Measurements from ENCODE around the gene CCDC196. TPM values are rescaled to one million over a fixed set of nuclear protein-coding genes. Genes with fewer than 3 reads are reported as not detected.

The CCDC196 gene
- total and polyA plus RNA-seq, 2 of the 4 experiments (the other 2 are of a cell fraction) = not detected

DNA sequence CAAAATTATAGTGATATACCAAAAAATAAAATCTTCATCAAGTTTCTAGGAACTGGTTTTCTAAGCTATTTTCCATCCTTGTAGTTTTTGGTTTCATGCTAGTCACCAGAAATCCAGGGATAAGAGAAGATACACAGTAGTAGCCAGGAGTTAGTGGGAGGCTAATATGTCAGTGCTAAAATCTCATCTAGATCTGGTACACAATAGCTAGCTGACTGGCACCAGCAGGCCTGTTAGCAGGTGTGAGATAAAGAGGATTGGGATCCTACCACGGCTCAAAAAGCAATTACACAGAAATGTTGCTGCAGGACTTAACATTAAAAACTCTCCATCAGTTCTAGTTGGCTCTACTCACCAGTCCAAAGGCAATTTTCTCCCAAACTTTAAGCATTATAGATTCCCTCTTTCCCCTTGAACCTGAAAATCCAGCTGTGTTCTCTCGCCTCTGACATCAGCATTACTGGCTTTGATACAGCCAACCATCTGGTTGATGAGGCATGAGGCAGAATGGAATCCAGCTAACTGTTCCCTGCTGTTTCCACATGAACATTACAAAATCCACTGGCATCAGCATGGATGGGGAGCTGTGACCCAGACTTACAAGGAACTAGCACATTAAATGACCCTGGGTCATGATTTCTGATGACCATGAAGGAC lies 41.8 kb upstream of the CCDC196 start:
- Histone ChIP-seq H3K18ac (ENCODE audit: low read depth, low read length) (no peak overlapping the region), H2BK120ac (ENCODE audit: low read depth, low read length) (no peak overlapping the region), H3K4me3 (ENCODE audit: insufficient read depth, low read depth, low read length) (no peak overlapping the region), H2AK9ac (replicated peaks; ENCODE audit: low read depth, low read length, poor library complexity) (no peak overlapping the region), H3K4ac (ENCODE audit: low read depth, low read length) (no peak overlapping the region), H2BK20ac (ENCODE audit: low read depth, low read length) (no peak overlapping the region), H3K79me1 (ENCODE audit: low read depth in 1 of 2, low read length in 2 of 2) (no peaks in the 10 kb centered on the region), H2BK5ac (ENCODE audit: low read depth, low read length, poor library complexity, severe bottlenecking) (no peak overlapping the region), H4K91ac (ENCODE audit: insufficient read depth, low read depth, low read length) (no peak overlapping the region), H3K9me1 (ENCODE audit: insufficient read depth, low read length) (no peaks in the 10 kb centered on the region), H3K4me1 (ENCODE audit: control insufficient read depth, insufficient read depth, low read length) (no peaks in the 10 kb centered on the region), H3K36me3 (ENCODE audit: control insufficient read depth, insufficient read depth, low read length) (no peaks in the 10 kb centered on the region), H3K9me3 (ENCODE audit: control insufficient read depth, insufficient read depth, low read length) (no peaks in the 10 kb centered on the region; the same call in 1 of the 2 replicates), H4K8ac (ENCODE audit: low read depth in 2 of 2, low read length in 2 of 2) (no peak overlapping the region), H3K14ac (replicated peaks; ENCODE audit: low read depth, low read length) (no peak overlapping the region), H3K9ac (ENCODE audit: low read depth, low read length) (no peak overlapping the region), H4K20me1 (ENCODE audit: insufficient read depth, low read length) (no peaks in the 10 kb centered on the region), H3K23ac (ENCODE audit: low read depth, low read length) (no peak overlapping the region), H2AFZ (replicated peaks; ENCODE audit: low read length, poor library complexity) (no peak overlapping the region), H2BK15ac (ENCODE audit: low read depth, low read length) (no peak overlapping the region), H4K5ac (ENCODE audit: low read depth, low read length) (no peak overlapping the region), H3K4me2 (ENCODE audit: low read depth, low read length) (no peak overlapping the region), H3K56ac (ENCODE audit: extremely low read depth, insufficient read depth, low read length) (no peak overlapping the region), H3K27me3 (ENCODE audit: control insufficient read depth, insufficient read depth, low read length) (no peaks in the 10 kb centered on the region), H2AK5ac (ENCODE audit: low read depth, low read length) (no peak overlapping the region), H3K27ac (ENCODE audit: insufficient read depth, low read length) (no peak overlapping the region)
- TF ChIP-seq RAD21 (IDR thresholded peaks at IDR 0.05; ENCODE audit: low read length) (no peak), CEBPB (IDR thresholded peaks at IDR 0.05; ENCODE audit: low read depth, low read length) (no peak), CHD1 (IDR thresholded peaks at IDR 0.05; ENCODE audit: low read depth, low read length) (no peak), MAFK (IDR thresholded peaks at IDR 0.05; ENCODE audit: low read depth, low read length) (no peak)
- TF ChIP-seq, protein P1, sequence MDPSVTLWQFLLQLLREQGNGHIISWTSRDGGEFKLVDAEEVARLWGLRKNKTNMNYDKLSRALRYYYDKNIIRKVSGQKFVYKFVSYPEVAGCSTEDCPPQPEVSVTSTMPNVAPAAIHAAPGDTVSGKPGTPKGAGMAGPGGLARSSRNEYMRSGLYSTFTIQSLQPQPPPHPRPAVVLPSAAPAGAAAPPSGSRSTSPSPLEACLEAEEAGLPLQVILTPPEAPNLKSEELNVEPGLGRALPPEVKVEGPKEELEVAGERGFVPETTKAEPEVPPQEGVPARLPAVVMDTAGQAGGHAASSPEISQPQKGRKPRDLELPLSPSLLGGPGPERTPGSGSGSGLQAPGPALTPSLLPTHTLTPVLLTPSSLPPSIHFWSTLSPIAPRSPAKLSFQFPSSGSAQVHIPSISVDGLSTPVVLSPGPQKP (IDR thresholded peaks at IDR 0.05; ENCODE audit: borderline replicate concordance, low read depth, low read length) = no peak
- DNase-seq (peak; percentile 1), ATAC-seq (ENCODE audit: low read depth) (no peak)
- in situ Hi-C loops (cut with MboI; ENCODE audit: low sequenced_read_pairs) (no loop called here), intact Hi-C loops (cut with micrococcal nuclease) (no loop called here), dilution Hi-C loops (cut with HindIII; ENCODE audit: low sequenced_read_pairs, unreplicated experiment) (no loop called here)
- CTCF ChIA-PET = no interaction called here
- BruUV-seq (replicated peaks) = no TSS peak
- POLR2A ChIA-PET (ENCODE audit: unreplicated experiment) = interaction anchor here (0.5 kb wide), 1 partner anchor 12 kb away, joined by 3 read pairs; no protein-coding TSS in a partner anchor
- WGBS, 2 experiments (ENCODE audit: extremely low coverage in 2 of 2, insufficient read length in 1 of 2) = no CpG with 5 or more reads among the region's 2 CpGs
